Endothelial cell of umbilical vein (primary cell): ENCODE results near the gene CSHL1.

Source experiments
- EZH2 ChIP-seq: IDR thresholded peaks from 2 replicates; pipeline ENCODE4 v1.6.1; 2012; ENCODE audit warnings: borderline replicate concordance, low read depth, mild to moderate bottlenecking, moderate library complexity, low read length, inconsistent platforms; ENCODE audit not compliant: severe bottlenecking
- MYC ChIP-seq: IDR thresholded peaks from one replicate; pipeline ENCODE4 v1.6.1; 2011; ENCODE audit warnings: mild to moderate bottlenecking, low read depth, low read length
- POLR2A ChIP-seq: IDR thresholded peaks from 2 replicates; pipeline ENCODE4 v1.6.1; 2012; ENCODE audit warnings: low read depth, mild to moderate bottlenecking, control low read depth, low read length
- POLR2AphosphoS5 ChIP-seq: IDR thresholded peaks from 2 replicates; pipeline ENCODE4 v1.6.1; 2012; ENCODE audit warnings: low read depth, mild to moderate bottlenecking, control low read depth, low read length, moderate library complexity; ENCODE audit not compliant: insufficient read depth
- TF ChIP-seq, protein P1 (sequence below), 2 donors: IDR thresholded peaks; 1 replicate in 1 of 2; 2 replicates in 1 of 2; pipeline ENCODE4 v1.5.1; 2011; ENCODE audit warnings: low read length in 2 of 2, mild to moderate bottlenecking in 2 of 2, moderate library complexity in 2 of 2, control low read depth in 1 of 2, inconsistent platforms in 1 of 2, low read depth in 1 of 2; ENCODE audit not compliant: insufficient read depth in 1 of 2; ENCODE audit errors: extremely low read depth in 1 of 2
- TF ChIP-seq, protein P2 (sequence below): IDR thresholded peaks from 2 replicates; pipeline ENCODE4 v1.6.1; 2011; ENCODE audit not compliant: insufficient read depth, insufficient read length

DNA sequence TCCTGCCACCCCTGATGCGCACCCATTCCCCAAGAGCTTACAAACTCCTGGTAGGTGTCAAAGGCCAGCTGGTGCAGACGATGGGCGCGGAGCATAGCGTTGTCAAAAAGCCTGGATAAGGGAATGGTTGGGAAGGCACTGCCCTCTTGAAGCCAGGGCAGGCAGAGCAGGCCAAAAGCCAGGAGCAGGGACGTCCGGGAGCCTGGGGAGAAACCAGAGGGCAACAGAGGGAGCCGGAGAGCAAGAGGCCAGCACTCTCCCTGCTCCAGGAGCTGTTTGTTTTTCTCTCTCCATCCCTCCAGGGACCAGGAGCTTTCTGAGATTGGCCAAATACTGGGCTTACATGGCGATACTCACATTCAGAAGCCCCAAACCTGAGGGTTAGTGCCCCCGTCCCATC lies 7.2 kb upstream of the CSHL1 start:
- TF ChIP-seq, protein P1, sequence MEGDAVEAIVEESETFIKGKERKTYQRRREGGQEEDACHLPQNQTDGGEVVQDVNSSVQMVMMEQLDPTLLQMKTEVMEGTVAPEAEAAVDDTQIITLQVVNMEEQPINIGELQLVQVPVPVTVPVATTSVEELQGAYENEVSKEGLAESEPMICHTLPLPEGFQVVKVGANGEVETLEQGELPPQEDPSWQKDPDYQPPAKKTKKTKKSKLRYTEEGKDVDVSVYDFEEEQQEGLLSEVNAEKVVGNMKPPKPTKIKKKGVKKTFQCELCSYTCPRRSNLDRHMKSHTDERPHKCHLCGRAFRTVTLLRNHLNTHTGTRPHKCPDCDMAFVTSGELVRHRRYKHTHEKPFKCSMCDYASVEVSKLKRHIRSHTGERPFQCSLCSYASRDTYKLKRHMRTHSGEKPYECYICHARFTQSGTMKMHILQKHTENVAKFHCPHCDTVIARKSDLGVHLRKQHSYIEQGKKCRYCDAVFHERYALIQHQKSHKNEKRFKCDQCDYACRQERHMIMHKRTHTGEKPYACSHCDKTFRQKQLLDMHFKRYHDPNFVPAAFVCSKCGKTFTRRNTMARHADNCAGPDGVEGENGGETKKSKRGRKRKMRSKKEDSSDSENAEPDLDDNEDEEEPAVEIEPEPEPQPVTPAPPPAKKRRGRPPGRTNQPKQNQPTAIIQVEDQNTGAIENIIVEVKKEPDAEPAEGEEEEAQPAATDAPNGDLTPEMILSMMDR (IDR thresholded peaks at IDR 0.05; ENCODE audit: extremely low read depth in 1 of 2, insufficient read depth in 1 of 2, low read depth in 1 of 2, low read length in 2 of 2) = no peak
- no peak for TF ChIP-seq EZH2
- TF ChIP-seq POLR2AphosphoS5 = no peak
- TF ChIP-seq, protein P2, sequence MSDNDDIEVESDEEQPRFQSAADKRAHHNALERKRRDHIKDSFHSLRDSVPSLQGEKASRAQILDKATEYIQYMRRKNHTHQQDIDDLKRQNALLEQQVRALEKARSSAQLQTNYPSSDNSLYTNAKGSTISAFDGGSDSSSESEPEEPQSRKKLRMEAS = no peak
- no peak for TF ChIP-seq POLR2A
- no peak for TF ChIP-seq MYC
